ENCODE measurements around the gene EXOC4. TPM values are rescaled to one million over a fixed set of nuclear protein-coding genes. Genes with fewer than 3 reads are reported as not detected.

The EXOC4 gene
- total RNA-seq, 2 experiments from 2014 or later = 58.0 to 59.9 TPM

- DNase-seq = no peak
- TF ChIP-seq CTCF (IDR thresholded peaks at IDR 0.05) = no peak
- Histone ChIP-seq H3K9me3 (ENCODE audit: control insufficient read depth in 1 of 2, insufficient read depth in 1 of 2, low read length in 2 of 2) (no peaks in the 10 kb centered on the region), H3K27me3 (ENCODE audit: control insufficient read depth in 1 of 2, insufficient read depth in 2 of 2, low read length in 2 of 2) (no peaks in the 10 kb centered on the region), H3K4me3 (ENCODE audit: low read length) (no peak overlapping the region), H3K27ac (ENCODE audit: low read depth in 1 of 2, low read length in 2 of 2) (no peak overlapping the region), H3K4me1 (ENCODE audit: insufficient read depth, low read length) (no peaks in the 10 kb centered on the region), H3K36me3 (ENCODE audit: insufficient read depth, low read length) (no peaks in the 10 kb centered on the region)
- intact Hi-C loops (cut with DNase I, micrococcal nuclease) = no loop called here
- ChIA-PET POLR2A (interaction anchor here (0.9 kb wide), 1 partner anchor 10 kb away, joined by 4 read pairs; no protein-coding TSS in a partner anchor), CTCF (no interaction called here)
- H3K4me1 Mint-ChIP-seq (ENCODE audit: low read depth) = peaks cover 11% of the 10 kb centered on the region
- H3K9me3 Mint-ChIP-seq = peaks cover 4% of the 10 kb centered on the region
- peaks cover 4% of the 10 kb centered on the region for H3K36me3 Mint-ChIP-seq (ENCODE audit: low read depth)
- H3K27me3 Mint-ChIP-seq = no peaks in the 10 kb centered on the region
- ATAC-seq (ENCODE audit: poor library complexity) = no peak
- no peak overlapping the region for H3K27ac Mint-ChIP-seq
- no peak overlapping the region for H3K4me3 Mint-ChIP-seq
These were observed 318.2 kb downstream of the EXOC4 start for GRCh38 chr7:133571076-133571475.

- Mint-ChIP-seq H3K27me3 (no peaks in the 10 kb centered on the region), H3K9me3 (no peaks in the 10 kb centered on the region), H3K4me3 (no peak overlapping the region), H3K36me3 (ENCODE audit: low read depth) (no peaks in the 10 kb centered on the region), H3K4me1 (ENCODE audit: low read depth) (peaks cover 11% of the 10 kb centered on the region), H3K27ac (no peak overlapping the region)
- ChIA-PET CTCF (no interaction called here), POLR2A (interaction anchor here (0.9 kb wide), 1 partner anchor 11 kb away, joined by 4 read pairs; no protein-coding TSS in a partner anchor)
- H3K4me3 ChIP-seq (ENCODE audit: low read length) = no peak overlapping the region
- H3K36me3 ChIP-seq (ENCODE audit: insufficient read depth, low read length) = no peaks in the 10 kb centered on the region
- intact Hi-C loops (cut with DNase I, micrococcal nuclease) = no loop called here
- H3K27me3 ChIP-seq (ENCODE audit: control insufficient read depth in 1 of 2, insufficient read depth in 2 of 2, low read length in 2 of 2) = no peaks in the 10 kb centered on the region
- no peak for TF ChIP-seq CTCF (IDR thresholded peaks at IDR 0.05)
- no peaks in the 10 kb centered on the region for H3K9me3 ChIP-seq (ENCODE audit: control insufficient read depth in 1 of 2, insufficient read depth in 1 of 2, low read length in 2 of 2)
- no peaks in the 10 kb centered on the region for H3K4me1 ChIP-seq (ENCODE audit: insufficient read depth, low read length)
- no peak for DNase-seq
- no peak overlapping the region for H3K27ac ChIP-seq (ENCODE audit: low read depth in 1 of 2, low read length in 2 of 2)
- no peak for ATAC-seq (ENCODE audit: poor library complexity)
These were observed 319.2 kb downstream of the EXOC4 start for GRCh38 chr7:133572087-133572486.

- no peaks in the 10 kb centered on the region for H3K4me1 ChIP-seq (ENCODE audit: insufficient read depth, low read length)
- no peaks in the 10 kb centered on the region for H3K9me3 Mint-ChIP-seq
- ChIA-PET POLR2A (no interaction called here), CTCF (no interaction called here)
- H3K4me3 Mint-ChIP-seq = no peak overlapping the region
- H3K27ac ChIP-seq (ENCODE audit: low read depth in 1 of 2, low read length in 2 of 2) = no peak overlapping the region
- H3K4me3 ChIP-seq (ENCODE audit: low read length) = no peak overlapping the region
- intact Hi-C loops (cut with DNase I, micrococcal nuclease) = no loop called here
- DNase-seq (no peak), ATAC-seq (ENCODE audit: poor library complexity) (no peak)
- H3K36me3 ChIP-seq (ENCODE audit: insufficient read depth, low read length) = no peaks in the 10 kb centered on the region
- no peaks in the 10 kb centered on the region for H3K27me3 ChIP-seq (ENCODE audit: control insufficient read depth in 1 of 2, insufficient read depth in 2 of 2, low read length in 2 of 2)
- H3K9me3 ChIP-seq (ENCODE audit: control insufficient read depth in 1 of 2, insufficient read depth in 1 of 2, low read length in 2 of 2) = no peaks in the 10 kb centered on the region
- H3K27ac Mint-ChIP-seq = no peak overlapping the region
- no peaks in the 10 kb centered on the region for H3K27me3 Mint-ChIP-seq
- no peak for TF ChIP-seq CTCF (IDR thresholded peaks at IDR 0.05)
- no peaks in the 10 kb centered on the region for H3K36me3 Mint-ChIP-seq (ENCODE audit: low read depth)
- peaks cover 11% of the 10 kb centered on the region for H3K4me1 Mint-ChIP-seq (ENCODE audit: low read depth)
These were observed 320.0 kb downstream of the EXOC4 start for GRCh38 chr7:133572843-133573242.
